Measurements from ENCODE around the gene MYO5A.
"Not testable (repeated sequence)": the region's sequence is repeated elsewhere in the genome, so short reads cannot be mapped to it uniquely, and the experiment has no call there.

MYO5A gene

GRCh38 chr15:52416566-52416965, 112.1 kb downstream of the MYO5A start:
- not testable (repeated sequence) for DNase-seq

GRCh38 chr15:52415628-52416027, 113.1 kb downstream of the MYO5A start:
- DNase-seq: no peak

GRCh38 chr15:52414936-52415335, 113.7 kb downstream of the MYO5A start:
- DNase-seq: no peak

GRCh38 chr15:52408823-52409222, 119.9 kb downstream of the MYO5A start:
- no peak for DNase-seq

GRCh38 chr15:52407374-52407773, 121.3 kb downstream of the MYO5A start:
- DNase-seq: no peak

GRCh38 chr15:52406601-52407000, 122.1 kb downstream of the MYO5A start:
- no peak for DNase-seq

GRCh38 chr15:52405856-52406255, 122.8 kb downstream of the MYO5A start:
- no peak for DNase-seq

- no peak for DNase-seq
Measured at GRCh38 chr15:52397118-52397517, 131.6 kb downstream of the MYO5A start.

GRCh38 chr15:52394118-52394517, 134.6 kb downstream of the MYO5A start:
- no peak for DNase-seq

- no peak for DNase-seq
Measured at GRCh38 chr15:52392008-52392687, 136.5 kb downstream of the MYO5A start.

GRCh38 chr15:52391069-52391468, 137.6 kb downstream of the MYO5A start:
- DNase-seq: no peak

- DNase-seq: no peak
Measured at GRCh38 chr15:52385670-52386069, 143.0 kb downstream of the MYO5A start.

GRCh38 chr15:52383100-52383588, 145.5 kb downstream of the MYO5A start:
- no peak for DNase-seq

- DNase-seq: no peak
Measured at GRCh38 chr15:52382647-52383046, 146.0 kb downstream of the MYO5A start.

GRCh38 chr15:52379395-52380106, 149.1 kb downstream of the MYO5A start:
- DNase-seq: no peak

- DNase-seq: no peak
Measured at GRCh38 chr15:52378746-52379394, 149.8 kb downstream of the MYO5A start.

- no peak for DNase-seq
Measured at GRCh38 chr15:52370010-52370409, 158.7 kb downstream of the MYO5A start.

- no peak for DNase-seq
Measured at GRCh38 chr15:52369455-52369854, 159.2 kb downstream of the MYO5A start.

- DNase-seq: no peak
Measured at GRCh38 chr15:52369030-52369429, 159.7 kb downstream of the MYO5A start.

- DNase-seq: no peak
Measured at GRCh38 chr15:52368402-52368801, 160.3 kb downstream of the MYO5A start.

GRCh38 chr15:52362497-52362896, 166.2 kb downstream of the MYO5A start:
- DNase-seq: no peak

GRCh38 chr15:52361975-52362494, 166.6 kb downstream of the MYO5A start:
- DNase-seq: no peak

GRCh38 chr15:52361494-52361893, 167.2 kb downstream of the MYO5A start:
- DNase-seq: no peak

Data from NCI-H1092 (cell line).